MCF 10A (cell line): ENCODE measurements around the gene ZNF488. TPM values are rescaled to one million over a fixed set of nuclear protein-coding genes. Genes with fewer than 3 reads are reported as not detected.

Experiments used
- BruUV-seq: library from RNA; stranded (reverse); fragments of 400-500 nt; replicated peaks from 2 replicates; lab custom pipeline; 2021; lab: Mats Ljungman, UMichigan
- CTCF ChIA-PET: fragments of 300-600 bp; sonication (Branson Sonifier 250); formaldehyde crosslinking; extraction: SDS; loops from one replicate; lab custom pipeline; 2021; ENCODE audit warnings: antibody characterized with exemption, inconsistent platforms; lab: Yijun Ruan, JAX
- POLR2A ChIA-PET: fragments of 300-600, 350-650 bp; sonication (Branson Sonifier 250); formaldehyde crosslinking; extraction: SDS; loops from one replicate; lab custom pipeline; 2020; ENCODE audit warnings: antibody characterized with exemption, inconsistent platforms; lab: Yijun Ruan, JAX
- DNase-seq: peaks from one replicate; pipeline ENCODE4 v3.0.0-alpha.2; 2018; ENCODE audit not compliant: unreplicated experiment
- H3K27ac Mint-ChIP-seq: one replicate; pipeline ENCODE4 v1.8.0; 2022; ENCODE audit warnings: mild to moderate bottlenecking, low read depth, mixed read lengths; ENCODE audit not compliant: unreplicated experiment
- H3K27me3 Mint-ChIP-seq: one replicate; pipeline ENCODE4 v1.8.0; 2022; ENCODE audit warnings: mixed read lengths; ENCODE audit not compliant: insufficient read depth, unreplicated experiment
- H3K36me3 Mint-ChIP-seq: one replicate; pipeline ENCODE4 v1.8.0; 2022; ENCODE audit warnings: mild to moderate bottlenecking, moderate library complexity, mixed read lengths; ENCODE audit not compliant: insufficient read depth, unreplicated experiment
- H3K4me1 Mint-ChIP-seq: one replicate; pipeline ENCODE4 v1.8.0; 2022; ENCODE audit warnings: mixed read lengths; ENCODE audit not compliant: insufficient read depth, unreplicated experiment
- H3K4me3 Mint-ChIP-seq: one replicate; pipeline ENCODE4 v1.8.0; 2022; ENCODE audit warnings: mild to moderate bottlenecking, moderate library complexity, mixed read lengths; ENCODE audit not compliant: unreplicated experiment
- H3K9me3 Mint-ChIP-seq: one replicate; pipeline ENCODE4 v1.8.0; 2022; ENCODE audit warnings: mixed read lengths; ENCODE audit not compliant: unreplicated experiment
- intact Hi-C: fragments of 100-400 bp; cut with micrococcal nuclease; formaldehyde crosslinking; loops from 2 replicates; pipeline ENCODE4 v1.14.1; 2022
- total RNA-seq: library from RNA; stranded (reverse); gene quantifications from 2 replicates; pipeline ENCODE4 v1.2.3, GENCODE V29; 2022
- TF ChIP-seq, protein P1 (sequence below): fragments of 200-600 bp; IDR thresholded peaks from one replicate; pipeline ENCODE4 v1.8.0; 2022; ENCODE audit warnings: antibody characterized with exemption, mild to moderate bottlenecking; ENCODE audit not compliant: unreplicated experiment

ZNF488 gene
- total RNA-seq, 1 experiment from 2014 or later: 0.12 TPM

DNA sequence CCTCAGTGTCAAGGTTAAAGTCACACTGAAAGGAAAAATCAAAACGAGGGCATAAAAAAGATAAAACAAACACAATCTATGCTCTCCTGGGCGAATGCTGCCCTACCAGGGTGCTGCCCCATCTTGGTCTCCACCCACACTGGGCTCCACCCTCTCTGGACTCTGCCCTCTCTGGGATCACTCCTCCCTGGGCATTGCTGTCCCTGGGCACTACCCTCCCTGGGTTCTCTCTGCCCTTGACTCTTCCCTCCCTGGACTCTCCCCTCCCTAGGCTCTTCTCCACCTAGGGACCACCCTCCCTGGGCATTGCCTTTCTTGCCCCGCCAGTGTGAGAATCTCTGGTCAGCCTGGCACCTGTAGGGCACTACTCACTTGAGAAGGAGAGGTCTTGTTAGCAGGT is 53.3 kb downstream of the ZNF488 start:
- Mint-ChIP-seq H3K27me3 (peaks cover 30% of the 10 kb centered on the region), H3K4me3 (no peak overlapping the region), H3K4me1 (no peaks in the 10 kb centered on the region), H3K27ac (no peak overlapping the region), H3K36me3 (no peaks in the 10 kb centered on the region), H3K9me3 (no peaks in the 10 kb centered on the region)
- TF ChIP-seq, protein P1, sequence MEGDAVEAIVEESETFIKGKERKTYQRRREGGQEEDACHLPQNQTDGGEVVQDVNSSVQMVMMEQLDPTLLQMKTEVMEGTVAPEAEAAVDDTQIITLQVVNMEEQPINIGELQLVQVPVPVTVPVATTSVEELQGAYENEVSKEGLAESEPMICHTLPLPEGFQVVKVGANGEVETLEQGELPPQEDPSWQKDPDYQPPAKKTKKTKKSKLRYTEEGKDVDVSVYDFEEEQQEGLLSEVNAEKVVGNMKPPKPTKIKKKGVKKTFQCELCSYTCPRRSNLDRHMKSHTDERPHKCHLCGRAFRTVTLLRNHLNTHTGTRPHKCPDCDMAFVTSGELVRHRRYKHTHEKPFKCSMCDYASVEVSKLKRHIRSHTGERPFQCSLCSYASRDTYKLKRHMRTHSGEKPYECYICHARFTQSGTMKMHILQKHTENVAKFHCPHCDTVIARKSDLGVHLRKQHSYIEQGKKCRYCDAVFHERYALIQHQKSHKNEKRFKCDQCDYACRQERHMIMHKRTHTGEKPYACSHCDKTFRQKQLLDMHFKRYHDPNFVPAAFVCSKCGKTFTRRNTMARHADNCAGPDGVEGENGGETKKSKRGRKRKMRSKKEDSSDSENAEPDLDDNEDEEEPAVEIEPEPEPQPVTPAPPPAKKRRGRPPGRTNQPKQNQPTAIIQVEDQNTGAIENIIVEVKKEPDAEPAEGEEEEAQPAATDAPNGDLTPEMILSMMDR: no peak
- no TSS peak for BruUV-seq
- intact Hi-C loops: no loop called here
- ChIA-PET CTCF (interaction anchor here (0.7 to 2.1 kb wide), 3 partner anchors 9 to 305 kb away, joined by 3 to 9 read pairs (median 3); no protein-coding TSS in a partner anchor), POLR2A (interaction anchor here (1.0 kb wide), 1 partner anchor 10 kb away, joined by 3 read pairs; no protein-coding TSS in a partner anchor)
- no peak for DNase-seq

- TF ChIP-seq, protein P1: no peak
- no peaks in the 10 kb centered on the region for H3K36me3 Mint-ChIP-seq
- no peak overlapping the region for H3K27ac Mint-ChIP-seq
- no peaks in the 10 kb centered on the region for H3K4me1 Mint-ChIP-seq
- no peaks in the 10 kb centered on the region for H3K9me3 Mint-ChIP-seq
- DNase-seq: no peak
- peaks cover 27% of the 10 kb centered on the region for H3K27me3 Mint-ChIP-seq
- no TSS peak for BruUV-seq
- no peak overlapping the region for H3K4me3 Mint-ChIP-seq
- ChIA-PET CTCF (interaction anchor here (1.3 kb wide), 1 partner anchor 305 kb away, joined by 3 read pairs; no protein-coding TSS in a partner anchor), POLR2A (no interaction called here)
- intact Hi-C loops: no loop called here
Measured at GRCh38 chr10:47330366-47330765, 53.7 kb downstream of the ZNF488 start.

- intact Hi-C loops: no loop called here
- Mint-ChIP-seq H3K36me3 (no peaks in the 10 kb centered on the region), H3K4me1 (no peaks in the 10 kb centered on the region), H3K4me3 (no peak overlapping the region), H3K9me3 (no peaks in the 10 kb centered on the region), H3K27me3 (peaks cover 27% of the 10 kb centered on the region), H3K27ac (no peak overlapping the region)
- TF ChIP-seq, protein P1: no peak
- BruUV-seq: no TSS peak
- ChIA-PET POLR2A (no interaction called here), CTCF (no interaction called here)
- no peak for DNase-seq
Measured at GRCh38 chr10:47329855-47330254, 54.2 kb downstream of the ZNF488 start.

DNA sequence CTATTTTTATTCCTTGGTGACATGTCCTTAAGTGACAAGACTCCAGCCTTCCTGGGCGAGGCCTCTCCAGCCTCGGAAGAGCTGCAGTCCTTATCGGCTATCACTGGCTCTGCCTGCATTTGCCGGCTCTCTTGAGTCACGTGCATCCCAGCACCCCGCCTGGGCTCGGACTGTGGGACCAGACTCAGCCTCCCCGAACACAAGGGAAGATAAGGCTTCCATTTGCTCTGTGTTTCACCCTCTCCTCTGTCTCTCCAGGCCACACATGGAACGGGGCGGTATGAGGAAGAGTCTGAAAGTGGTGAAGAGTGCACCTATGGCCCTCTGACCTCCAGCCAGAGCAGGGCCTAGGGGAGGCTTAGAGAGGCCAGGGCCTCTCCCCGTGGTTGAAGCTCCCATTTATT is 57.2 kb downstream of the ZNF488 start:
- POLR2A ChIA-PET: no interaction called here
- no peaks in the 10 kb centered on the region for H3K4me1 Mint-ChIP-seq
- H3K27ac Mint-ChIP-seq: no peak overlapping the region
- intact Hi-C loops: no loop called here
- peaks cover 23% of the 10 kb centered on the region for H3K27me3 Mint-ChIP-seq
- DNase-seq: no peak
- CTCF ChIA-PET: interaction anchor here (0.6 kb wide), 1 partner anchor 1074 kb away, joined by 4 read pairs; no protein-coding TSS in a partner anchor
- H3K4me3 Mint-ChIP-seq: no peak overlapping the region
- H3K36me3 Mint-ChIP-seq: no peaks in the 10 kb centered on the region
- no peaks in the 10 kb centered on the region for H3K9me3 Mint-ChIP-seq
- no TSS peak for BruUV-seq
- TF ChIP-seq, protein P1: no peak
